Inflammatory macrophage (primary cell): ENCODE results near the gene ALPI.
"Not testable (repeated sequence)": the region's sequence is repeated elsewhere in the genome, so short reads cannot be mapped to it uniquely, and the experiment has no call there.

Source experiments
- DNase-seq, 2 donors: peaks; one replicate each; pipeline ENCODE4 v3.0.0-alpha.2; 2020 to 2022

The ALPI gene

GRCh38 chr2:232443669-232444408 lies 12.1 kb upstream of the ALPI start:
- not testable (repeated sequence) for DNase-seq

GRCh38 chr2:232444409-232445148 lies 11.4 kb upstream of the ALPI start:
- peak; percentile 62 to 72 for DNase-seq

- DNase-seq = not testable (repeated sequence)
Measured at GRCh38 chr2:232445149-232445885, 10.6 kb upstream of the ALPI start.

- DNase-seq = not testable (repeated sequence)
Measured at GRCh38 chr2:232446266-232446777, 9.6 kb upstream of the ALPI start.

GRCh38 chr2:232447091-232447620 lies 8.8 kb upstream of the ALPI start:
- no peak for DNase-seq

GRCh38 chr2:232447638-232448303 lies 8.2 kb upstream of the ALPI start:
- no peak for DNase-seq

- DNase-seq = no peak
Measured at GRCh38 chr2:232448304-232448690, 7.7 kb upstream of the ALPI start.

GRCh38 chr2:232449964-232450363 lies 6.0 kb upstream of the ALPI start:
- no peak for DNase-seq

GRCh38 chr2:232451645-232452044 lies 4.3 kb upstream of the ALPI start:
- not testable (repeated sequence) for DNase-seq

GRCh38 chr2:232454630-232455029 lies 1.3 kb upstream of the ALPI start:
- no peak for DNase-seq

GRCh38 chr2:232456296-232457120 lies 555 bp downstream of the ALPI start:
- DNase-seq = no peak

GRCh38 chr2:232457121-232458011 lies 1.4 kb downstream of the ALPI start:
- no peak for DNase-seq

- DNase-seq = no peak
Measured at GRCh38 chr2:232458051-232458660, 2.2 kb downstream of the ALPI start.

GRCh38 chr2:232458661-232459418 lies 2.9 kb downstream of the ALPI start:
- DNase-seq = no peak

- DNase-seq = no peak
Measured at GRCh38 chr2:232459419-232460035, 3.6 kb downstream of the ALPI start.

GRCh38 chr2:232460171-232460570 lies 4.2 kb downstream of the ALPI start:
- DNase-seq = no peak

GRCh38 chr2:232463701-232464543 lies 8.0 kb downstream of the ALPI start:
- no peak for DNase-seq

- no peak for DNase-seq
Measured at GRCh38 chr2:232464544-232464885, 8.6 kb downstream of the ALPI start.
